Measurements from ENCODE around the gene OR6V1. TPM values are rescaled to one million over a fixed set of nuclear protein-coding genes. Genes with fewer than 3 reads are reported as not detected.

The OR6V1 gene
- total RNA-seq, 1 experiment from 2014 or later: not detected

DNA sequence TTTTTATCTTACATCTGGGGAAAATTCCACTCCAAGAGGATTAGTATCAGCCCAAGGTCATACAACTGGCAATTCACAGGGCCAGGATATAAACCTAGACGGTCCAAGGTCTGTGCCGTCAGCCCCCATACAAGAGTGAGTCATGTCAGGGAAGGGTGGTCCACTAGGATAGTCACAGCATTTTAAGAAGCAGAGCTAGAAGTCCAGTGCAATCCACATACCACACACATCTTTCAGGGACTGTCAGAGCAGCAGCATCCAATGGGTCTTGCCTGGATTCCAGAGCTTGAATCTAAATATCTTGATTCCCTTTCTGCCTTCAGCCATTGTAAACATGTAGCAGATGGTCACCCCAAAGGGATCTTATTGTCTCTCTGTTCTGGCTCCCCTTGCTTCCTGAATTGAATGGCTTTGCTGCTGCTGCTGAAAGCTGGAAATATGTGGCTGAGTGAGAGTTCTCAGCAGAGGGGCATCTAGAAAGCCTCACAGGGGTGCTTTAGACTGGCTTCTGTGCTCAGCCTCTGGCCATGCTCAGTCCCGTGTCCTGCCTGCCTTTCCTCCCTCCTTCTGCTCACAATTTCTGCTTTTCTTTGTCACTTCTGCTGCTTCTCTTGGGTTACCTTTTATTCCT, 9.9 kb upstream of the OR6V1 start:
- DNase-seq: no peak
- H3K9me3 Mint-ChIP-seq (ENCODE audit: low read depth, unreplicated experiment): no peaks in the 10 kb centered on the region
- no peak overlapping the region for H3K27ac Mint-ChIP-seq (ENCODE audit: unreplicated experiment)
- BruUV-seq (replicated peaks): no TSS peak
- intact Hi-C loops (cut with micrococcal nuclease; ENCODE audit: unreplicated experiment): no loop called here
- H3K4me3 Mint-ChIP-seq (ENCODE audit: low read depth, unreplicated experiment): no peak overlapping the region
- TF ChIP-seq, protein P1, sequence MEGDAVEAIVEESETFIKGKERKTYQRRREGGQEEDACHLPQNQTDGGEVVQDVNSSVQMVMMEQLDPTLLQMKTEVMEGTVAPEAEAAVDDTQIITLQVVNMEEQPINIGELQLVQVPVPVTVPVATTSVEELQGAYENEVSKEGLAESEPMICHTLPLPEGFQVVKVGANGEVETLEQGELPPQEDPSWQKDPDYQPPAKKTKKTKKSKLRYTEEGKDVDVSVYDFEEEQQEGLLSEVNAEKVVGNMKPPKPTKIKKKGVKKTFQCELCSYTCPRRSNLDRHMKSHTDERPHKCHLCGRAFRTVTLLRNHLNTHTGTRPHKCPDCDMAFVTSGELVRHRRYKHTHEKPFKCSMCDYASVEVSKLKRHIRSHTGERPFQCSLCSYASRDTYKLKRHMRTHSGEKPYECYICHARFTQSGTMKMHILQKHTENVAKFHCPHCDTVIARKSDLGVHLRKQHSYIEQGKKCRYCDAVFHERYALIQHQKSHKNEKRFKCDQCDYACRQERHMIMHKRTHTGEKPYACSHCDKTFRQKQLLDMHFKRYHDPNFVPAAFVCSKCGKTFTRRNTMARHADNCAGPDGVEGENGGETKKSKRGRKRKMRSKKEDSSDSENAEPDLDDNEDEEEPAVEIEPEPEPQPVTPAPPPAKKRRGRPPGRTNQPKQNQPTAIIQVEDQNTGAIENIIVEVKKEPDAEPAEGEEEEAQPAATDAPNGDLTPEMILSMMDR (IDR thresholded peaks at IDR 0.05; ENCODE audit: unreplicated experiment): no peak
- no peaks in the 10 kb centered on the region for H3K36me3 Mint-ChIP-seq (ENCODE audit: insufficient read depth, unreplicated experiment)
- peaks cover 31% of the 10 kb centered on the region for H3K27me3 Mint-ChIP-seq (ENCODE audit: unreplicated experiment)
- CTCF ChIA-PET: interaction anchor here (0.6 to 1.9 kb wide), 2 partner anchors 173 to 810 kb away, joined by 7 to 8 read pairs; no protein-coding TSS in a partner anchor
- peaks cover 11% of the 10 kb centered on the region for H3K4me1 Mint-ChIP-seq (ENCODE audit: low read depth, unreplicated experiment)

DNA sequence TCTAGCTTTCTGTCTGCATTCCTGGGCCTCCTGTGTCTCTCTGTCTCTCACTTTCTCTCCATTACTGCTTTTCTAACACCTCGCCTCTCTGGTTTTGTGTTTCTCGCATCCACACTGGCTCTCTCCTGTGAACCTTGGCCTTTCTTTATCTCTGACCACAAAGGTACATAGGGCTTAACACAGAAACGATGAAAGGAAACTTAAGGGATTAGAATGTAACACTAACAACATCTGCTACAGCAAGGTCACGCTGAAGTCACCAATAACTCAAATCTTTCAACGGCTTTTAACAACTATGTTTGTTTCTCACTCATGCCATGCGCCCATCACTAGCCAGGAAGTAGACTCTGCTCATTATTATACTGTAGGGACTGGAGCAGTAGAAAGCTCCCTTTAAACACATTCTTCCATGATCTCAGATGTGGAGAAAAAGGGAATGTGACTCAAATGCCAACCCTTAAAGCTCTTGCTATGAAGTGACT, 9.3 kb upstream of the OR6V1 start:
- peaks cover 11% of the 10 kb centered on the region for H3K4me1 Mint-ChIP-seq (ENCODE audit: low read depth, unreplicated experiment)
- no TSS peak for BruUV-seq (replicated peaks)
- no peak overlapping the region for H3K4me3 Mint-ChIP-seq (ENCODE audit: low read depth, unreplicated experiment)
- no peak for DNase-seq
- H3K36me3 Mint-ChIP-seq (ENCODE audit: insufficient read depth, unreplicated experiment): no peaks in the 10 kb centered on the region
- no peaks in the 10 kb centered on the region for H3K9me3 Mint-ChIP-seq (ENCODE audit: low read depth, unreplicated experiment)
- intact Hi-C loops (cut with micrococcal nuclease; ENCODE audit: unreplicated experiment): no loop called here
- CTCF ChIA-PET: interaction anchor here (1.9 kb wide), 1 partner anchor 172 kb away, joined by 7 read pairs; no protein-coding TSS in a partner anchor
- peaks cover 34% of the 10 kb centered on the region for H3K27me3 Mint-ChIP-seq (ENCODE audit: unreplicated experiment)
- no peak overlapping the region for H3K27ac Mint-ChIP-seq (ENCODE audit: unreplicated experiment)
- TF ChIP-seq, protein P1 (IDR thresholded peaks at IDR 0.05; ENCODE audit: unreplicated experiment): no peak

DNA sequence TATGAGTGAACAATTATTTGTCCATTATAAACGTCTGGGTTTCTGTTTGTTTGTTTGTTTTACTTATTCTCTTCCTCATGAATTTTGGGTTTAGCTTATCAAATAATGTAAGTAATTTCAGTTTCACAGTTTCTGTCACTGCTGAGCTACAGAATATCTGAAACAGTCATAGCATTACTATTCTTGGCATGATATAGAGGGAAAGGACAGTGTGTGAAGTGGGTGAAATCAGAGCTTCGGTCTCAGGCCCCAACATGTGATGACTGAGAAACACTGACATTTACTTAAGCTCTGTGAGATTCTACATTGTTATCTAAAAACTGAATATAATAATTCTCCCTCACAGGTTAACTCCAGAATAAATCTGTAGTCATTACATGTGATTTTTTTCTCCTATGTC, 8.8 kb upstream of the OR6V1 start:
- BruUV-seq (replicated peaks): no TSS peak
- Mint-ChIP-seq H3K4me1 (ENCODE audit: low read depth, unreplicated experiment) (peaks cover 11% of the 10 kb centered on the region), H3K4me3 (ENCODE audit: low read depth, unreplicated experiment) (no peak overlapping the region), H3K27me3 (ENCODE audit: unreplicated experiment) (peaks cover 34% of the 10 kb centered on the region), H3K36me3 (ENCODE audit: insufficient read depth, unreplicated experiment) (no peaks in the 10 kb centered on the region), H3K27ac (ENCODE audit: unreplicated experiment) (no peak overlapping the region), H3K9me3 (ENCODE audit: low read depth, unreplicated experiment) (no peaks in the 10 kb centered on the region)
- no peak for DNase-seq
- intact Hi-C loops (cut with micrococcal nuclease; ENCODE audit: unreplicated experiment): no loop called here
- CTCF ChIA-PET: interaction anchor here (1.9 kb wide), 1 partner anchor 171 kb away, joined by 7 read pairs; no protein-coding TSS in a partner anchor
- TF ChIP-seq, protein P1 (IDR thresholded peaks at IDR 0.05; ENCODE audit: unreplicated experiment): no peak

DNA sequence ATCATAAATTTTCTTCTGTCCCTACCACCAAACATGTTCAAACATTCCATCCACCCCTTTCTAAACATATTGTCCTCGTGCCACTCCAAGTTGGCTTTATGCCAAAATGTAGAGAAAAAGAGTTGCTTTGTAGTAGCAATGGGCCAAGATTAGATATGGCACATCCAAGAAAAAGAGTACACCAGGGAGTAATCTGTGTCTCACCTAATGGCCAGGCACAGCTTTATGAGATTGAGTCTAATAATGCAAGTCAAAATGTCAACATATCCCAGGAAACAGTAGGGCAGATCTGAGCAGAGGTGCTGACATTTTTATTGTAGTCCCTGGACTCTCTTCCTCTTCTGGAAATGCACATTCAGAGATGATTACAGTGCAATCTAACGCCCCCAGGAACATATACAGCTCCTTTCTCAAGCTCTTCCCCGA, 5.7 kb upstream of the OR6V1 start:
- Mint-ChIP-seq H3K36me3 (ENCODE audit: insufficient read depth, unreplicated experiment) (no peaks in the 10 kb centered on the region), H3K27me3 (ENCODE audit: unreplicated experiment) (peaks cover 40% of the 10 kb centered on the region), H3K9me3 (ENCODE audit: low read depth, unreplicated experiment) (no peaks in the 10 kb centered on the region), H3K4me3 (ENCODE audit: low read depth, unreplicated experiment) (no peak overlapping the region), H3K27ac (ENCODE audit: unreplicated experiment) (no peak overlapping the region), H3K4me1 (ENCODE audit: low read depth, unreplicated experiment) (peaks cover 11% of the 10 kb centered on the region)
- no peak for DNase-seq
- CTCF ChIA-PET: interaction anchor here (1.3 kb wide), 1 partner anchor 169 kb away, joined by 3 read pairs; no protein-coding TSS in a partner anchor
- intact Hi-C loops (cut with micrococcal nuclease; ENCODE audit: unreplicated experiment): no loop called here
- TF ChIP-seq, protein P1 (IDR thresholded peaks at IDR 0.05; ENCODE audit: unreplicated experiment): no peak
- no TSS peak for BruUV-seq (replicated peaks)
